NCI-H446 treated with DMSO at 0.1 percent for 48 hours (cell line): Measurements from ENCODE around the gene CARMIL3.

Experiments
- DNase-seq: peaks from one replicate; lab custom pipeline; 2025; lab: John Stamatoyannopoulos, UW

CARMIL3 gene

DNA sequence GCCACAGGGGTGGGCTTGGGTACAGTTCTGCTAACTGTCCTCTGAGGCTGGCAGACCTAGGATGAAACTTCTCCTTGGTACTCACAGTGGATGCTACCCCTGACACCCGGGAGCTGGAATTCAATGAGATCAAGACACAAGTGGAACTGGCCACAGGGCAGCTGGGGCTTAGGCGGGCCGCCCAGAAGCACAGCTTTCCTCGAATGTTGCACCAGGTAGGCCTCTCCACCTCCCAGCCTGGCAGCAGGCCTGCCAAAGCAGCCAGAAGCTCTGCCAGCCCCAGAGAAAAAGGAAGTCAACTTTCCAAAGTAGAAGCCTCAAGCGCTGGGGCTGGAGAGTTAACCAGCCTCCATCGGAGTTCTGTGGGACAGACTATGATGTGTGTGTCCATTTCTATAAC, 65.4 kb downstream of the CARMIL3 start:
- no peak for DNase-seq
